NOMO-1 treated with dmso at 0.1 percent for 144 hours (cell line): Measurements from ENCODE around the gene KCTD14.
"Not testable (repeated sequence)": the region's sequence is repeated elsewhere in the genome, so short reads cannot be mapped to it uniquely, and the experiment has no call there.

Experiments
- DNase-seq: peaks from one replicate; lab custom pipeline; 2025; ENCODE audit not compliant: unreplicated experiment; lab: John Stamatoyannopoulos, UW

KCTD14 gene

GRCh38 chr11:78025378-78025777 is 2.3 kb upstream of the KCTD14 start:
- DNase-seq, result no peak

DNA sequence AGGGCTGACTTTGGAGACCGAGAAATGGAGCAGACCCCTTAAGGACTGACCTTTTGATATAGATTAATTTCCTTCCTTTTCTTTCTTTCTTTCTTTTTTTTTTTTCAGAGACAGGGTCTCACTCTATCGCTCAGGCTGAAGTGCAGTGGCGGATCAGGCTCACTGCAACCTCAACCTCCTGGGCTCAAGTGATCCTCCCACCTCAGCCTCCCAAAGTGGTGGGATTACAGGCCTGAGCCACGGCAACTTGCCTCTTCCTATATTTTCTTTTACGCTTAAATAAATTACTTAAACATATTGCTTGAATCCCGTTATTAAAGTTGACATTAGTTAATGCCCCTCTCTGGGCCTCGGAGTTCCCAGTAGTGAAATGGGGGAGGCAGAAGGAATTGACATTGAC is 350 bp upstream of the KCTD14 start:
- DNase-seq, result no peak

DNA sequence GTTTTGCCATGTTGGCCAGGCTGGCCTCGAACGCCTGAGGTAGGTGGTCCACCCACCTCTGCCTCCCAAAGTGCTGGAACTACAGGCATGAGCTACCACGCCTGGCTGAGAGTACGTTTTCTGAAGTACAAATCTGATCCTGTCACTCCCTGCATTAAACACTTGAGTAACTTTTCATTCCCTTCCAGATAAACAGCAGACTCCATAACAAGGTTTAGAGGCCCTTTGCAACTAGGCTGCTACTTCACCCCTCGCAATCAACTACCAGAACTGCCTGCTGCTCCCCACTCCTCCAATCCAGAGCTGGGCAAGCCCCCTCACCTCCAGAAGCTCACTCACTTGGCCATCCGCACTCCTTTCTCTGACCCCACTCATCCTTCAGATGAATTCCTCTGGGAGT is 1.5 kb downstream of the KCTD14 start:
- DNase-seq, result no peak

GRCh38 chr11:78020246-78020645 is 2.8 kb downstream of the KCTD14 start:
- DNase-seq, result no peak

DNA sequence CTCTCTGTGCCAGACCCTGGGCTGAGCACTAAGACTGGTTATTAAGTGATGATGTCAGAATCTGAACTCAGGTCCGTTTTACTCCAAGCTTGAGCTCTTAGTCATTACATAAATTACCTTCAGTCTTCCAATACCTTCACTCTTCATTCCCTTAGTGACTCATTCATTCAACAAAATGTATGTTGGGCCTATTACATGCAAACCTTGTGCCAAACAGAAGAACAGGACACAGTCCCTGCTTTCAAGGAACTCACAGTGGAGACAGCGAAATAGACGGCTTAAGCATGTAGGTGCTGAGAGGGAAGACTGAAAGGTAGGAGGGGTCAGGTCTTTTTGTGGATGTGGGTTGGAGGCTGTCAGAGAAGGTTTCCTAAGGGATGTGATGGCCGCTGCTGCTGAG is 3.3 kb downstream of the KCTD14 start:
- DNase-seq, result no peak

GRCh38 chr11:78015878-78016277 is 7.2 kb downstream of the KCTD14 start:
- DNase-seq, result no peak

- not testable (repeated sequence) for DNase-seq
Measured at GRCh38 chr11:78014937-78015520, 8.0 kb downstream of the KCTD14 start.

DNA sequence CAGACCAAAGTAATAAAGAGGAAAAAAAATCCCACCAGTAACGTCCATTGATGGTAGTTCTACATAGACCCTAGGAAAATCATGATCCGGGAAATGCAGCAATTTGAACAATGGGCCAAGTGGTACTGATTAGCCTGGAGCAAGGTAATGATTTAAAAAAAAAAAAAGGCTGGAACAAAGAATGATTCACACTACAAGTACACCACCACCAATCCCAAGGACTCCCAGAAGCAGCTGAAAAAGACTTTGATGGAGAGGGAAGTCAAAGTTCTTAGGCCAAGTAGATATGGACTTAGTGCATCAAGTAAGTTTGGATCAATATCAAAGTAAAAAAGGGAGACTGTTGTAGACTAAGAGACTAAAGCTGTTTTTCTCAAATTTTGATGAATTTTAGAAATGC is 11.8 kb downstream of the KCTD14 start:
- no peak for DNase-seq

GRCh38 chr11:78010755-78011154 is 12.3 kb downstream of the KCTD14 start:
- no peak for DNase-seq

GRCh38 chr11:78010304-78010703 is 12.8 kb downstream of the KCTD14 start:
- no peak for DNase-seq

DNA sequence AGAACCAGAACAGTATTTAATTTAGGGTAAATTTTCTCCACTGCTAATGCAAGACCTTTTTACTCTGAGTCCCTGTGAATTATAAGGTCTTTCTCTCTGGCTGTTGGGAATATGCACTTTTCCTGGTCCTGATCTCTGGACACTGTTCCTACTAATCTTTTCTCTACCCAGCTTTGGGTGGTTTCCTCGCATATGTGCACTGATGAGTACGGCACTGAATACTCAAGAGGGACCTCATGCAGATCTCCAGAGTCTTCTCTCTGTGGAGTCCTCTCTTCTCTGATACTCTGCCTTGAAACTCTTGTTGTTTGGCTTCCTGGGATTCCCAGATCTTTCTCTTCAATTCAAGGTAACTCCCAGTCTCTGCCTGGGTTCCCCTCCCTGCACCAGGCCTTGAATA is 14.0 kb downstream of the KCTD14 start:
- DNase-seq, result no peak

- DNase-seq, result peak; percentile 37
Measured at GRCh38 chr11:78000193-78000592, 22.9 kb downstream of the KCTD14 start.

- DNase-seq, result no peak
Measured at GRCh38 chr11:77999446-78000030, 23.5 kb downstream of the KCTD14 start.

- DNase-seq, result peak; percentile 100
Measured at GRCh38 chr11:77994434-77995362, 28.4 kb downstream of the KCTD14 start, which contains the start of gene INTS4. TSS of gene INTS4 (minus strand) at chr11:77994668. CDS start at chr11:77994643, 25 bp downstream.

DNA sequence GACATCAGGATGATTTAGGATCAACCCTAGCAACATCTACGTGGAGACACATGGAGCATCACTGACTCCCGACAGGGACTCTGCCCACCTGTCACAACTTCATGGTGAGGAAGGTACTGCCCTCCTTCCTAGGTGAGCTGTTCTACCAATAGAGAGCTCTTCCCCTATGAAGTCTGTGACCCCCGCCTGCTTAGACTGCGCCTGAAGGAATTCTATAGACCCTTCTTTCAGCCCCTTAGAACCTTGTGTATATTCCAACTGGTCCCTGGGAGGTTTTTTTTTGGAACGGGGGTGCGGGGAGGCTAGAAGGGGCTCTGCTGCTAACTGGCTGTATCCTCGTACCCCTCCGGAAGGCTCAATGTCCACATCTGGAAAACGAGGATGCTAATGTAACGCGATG is 29.2 kb downstream of the KCTD14 start:
- no peak for DNase-seq

- DNase-seq, result no peak
Measured at GRCh38 chr11:77990981-77991380, 32.1 kb downstream of the KCTD14 start.

DNA sequence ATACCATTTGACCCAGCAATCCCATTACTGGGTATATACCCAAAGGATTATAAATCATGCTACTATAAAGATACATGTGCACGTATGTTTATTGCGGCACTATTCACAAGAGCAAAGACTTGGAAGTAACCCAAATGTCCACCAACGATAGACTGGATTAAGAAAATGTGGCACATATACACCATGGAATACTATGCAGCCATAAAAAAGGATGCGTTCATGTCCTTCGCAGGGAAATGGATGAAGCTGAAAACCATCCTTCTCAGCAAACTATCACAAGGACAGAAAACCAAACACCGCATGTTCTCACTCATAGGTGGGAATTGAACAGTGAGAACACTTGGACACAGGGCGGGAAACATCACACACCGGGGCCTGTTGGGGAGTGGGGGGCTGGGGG is 36.6 kb downstream of the KCTD14 start:
- DNase-seq, result not testable (repeated sequence)

- no peak for DNase-seq
Measured at GRCh38 chr11:77981346-77981947, 41.6 kb downstream of the KCTD14 start.

DNA sequence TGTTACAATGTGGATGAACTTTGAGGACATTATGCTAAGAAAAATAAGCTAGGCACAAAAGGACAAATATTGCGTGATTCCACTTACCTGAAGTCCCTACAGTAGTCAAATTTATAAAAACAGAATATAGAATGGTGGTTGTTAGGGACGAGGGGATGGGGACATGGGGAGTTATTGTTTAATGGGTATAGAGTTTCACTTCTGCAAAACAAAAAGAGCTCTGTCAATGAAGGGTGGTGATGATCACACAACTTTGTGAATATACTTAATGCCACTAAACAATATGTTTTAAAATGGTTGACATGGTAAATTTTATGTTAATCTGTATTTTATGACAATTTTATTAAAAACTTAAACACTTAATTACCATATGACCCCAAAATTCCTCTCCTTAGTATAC is 54.7 kb downstream of the KCTD14 start:
- peak; percentile 7 for DNase-seq

GRCh38 chr11:77967753-77968152 is 55.3 kb downstream of the KCTD14 start:
- DNase-seq, result no peak

GRCh38 chr11:77967121-77967520 is 56.0 kb downstream of the KCTD14 start:
- no peak for DNase-seq

DNA sequence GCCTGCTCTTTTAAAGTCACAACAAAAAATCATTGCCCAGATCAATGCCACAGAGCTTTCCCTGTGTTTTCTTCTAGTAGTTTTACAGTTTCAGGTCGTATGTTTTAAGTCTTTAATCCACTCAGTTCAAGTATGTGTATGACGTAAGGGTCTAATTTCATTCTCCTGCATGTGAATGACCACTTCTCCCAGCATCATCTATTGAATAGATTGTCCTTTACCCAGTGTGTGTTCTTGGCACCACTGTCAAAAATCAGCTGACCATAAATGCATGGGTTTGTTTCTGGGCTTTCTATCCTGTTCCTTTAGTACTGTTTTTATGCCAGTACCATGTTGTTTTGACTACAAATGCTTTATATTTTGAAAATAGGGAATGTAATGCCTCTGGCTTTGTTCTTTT is 56.7 kb downstream of the KCTD14 start:
- DNase-seq, result no peak
